ENCODE data around the gene CHN2.

CHN2 gene

GRCh38 chr7:29194594-29195427, at the start of gene CHN2:
TSS of gene CHN2 (plus strand) at chr7:29194775.
- DNase-seq (ENCODE audit: low read depth in 2 of 2), result peak; percentile 23 to 38

GRCh38 chr7:29145553-29146056, 49.0 kb upstream of the CHN2 start:
- no peak for DNase-seq (ENCODE audit: low read depth in 2 of 2)

GRCh38 chr7:29146057-29146706, 48.4 kb upstream of the CHN2 start, which contains the start of gene CPVL:
TSS of gene CPVL (minus strand) at chr7:29146537. CDS start at chr7:29121061, 25,476 bp downstream.
- DNase-seq (ENCODE audit: low read depth in 2 of 2), result peak in 1 of 2 donors; percentile 3

GRCh38 chr7:29146888-29147609, 47.5 kb upstream of the CHN2 start:
- no peak for DNase-seq (ENCODE audit: low read depth in 2 of 2)

GRCh38 chr7:29147821-29148220, 46.8 kb upstream of the CHN2 start:
- no peak for DNase-seq (ENCODE audit: low read depth in 2 of 2)

- DNase-seq (ENCODE audit: low read depth in 2 of 2), result no peak
Measured at GRCh38 chr7:29149036-29149435, 45.5 kb upstream of the CHN2 start.

GRCh38 chr7:29150856-29151255, 43.7 kb upstream of the CHN2 start:
- DNase-seq (ENCODE audit: low read depth in 2 of 2), result no peak

GRCh38 chr7:29154076-29154475, 40.5 kb upstream of the CHN2 start:
- no peak for DNase-seq (ENCODE audit: low read depth in 2 of 2)

GRCh38 chr7:29156907-29157452, 37.6 kb upstream of the CHN2 start:
- DNase-seq (ENCODE audit: low read depth in 2 of 2), result no peak

GRCh38 chr7:29158795-29159423, 35.7 kb upstream of the CHN2 start:
- DNase-seq (ENCODE audit: low read depth in 2 of 2), result no peak

GRCh38 chr7:29160080-29160479, 34.5 kb upstream of the CHN2 start:
- no peak for DNase-seq (ENCODE audit: low read depth in 2 of 2)

- DNase-seq (ENCODE audit: low read depth in 2 of 2), result no peak
Measured at GRCh38 chr7:29161231-29161630, 33.3 kb upstream of the CHN2 start.

- DNase-seq (ENCODE audit: low read depth in 2 of 2), result no peak
Measured at GRCh38 chr7:29162577-29162976, 32.0 kb upstream of the CHN2 start.

- DNase-seq (ENCODE audit: low read depth in 2 of 2), result no peak
Measured at GRCh38 chr7:29163854-29164253, 30.7 kb upstream of the CHN2 start.

- no peak for DNase-seq (ENCODE audit: low read depth in 2 of 2)
Measured at GRCh38 chr7:29167721-29168120, 26.9 kb upstream of the CHN2 start.

GRCh38 chr7:29170781-29171180, 23.8 kb upstream of the CHN2 start:
- DNase-seq (ENCODE audit: low read depth in 2 of 2), result no peak

GRCh38 chr7:29173458-29173857, 21.1 kb upstream of the CHN2 start:
- no peak for DNase-seq (ENCODE audit: low read depth in 2 of 2)

- DNase-seq (ENCODE audit: low read depth in 2 of 2), result peak in 1 of 2 donors; percentile 22
Measured at GRCh38 chr7:29177963-29178600, 16.5 kb upstream of the CHN2 start.

GRCh38 chr7:29179115-29179514, 15.5 kb upstream of the CHN2 start:
- DNase-seq (ENCODE audit: low read depth in 2 of 2), result no peak

- DNase-seq (ENCODE audit: low read depth in 2 of 2), result no peak
Measured at GRCh38 chr7:29184599-29184998, 10.0 kb upstream of the CHN2 start.

GRCh38 chr7:29185613-29186012, 9.0 kb upstream of the CHN2 start:
- no peak for DNase-seq (ENCODE audit: low read depth in 2 of 2)
